GM23338 (cell line): ENCODE results near the gene ACSF3. TPM values are rescaled to one million over a fixed set of nuclear protein-coding genes. Genes with fewer than 3 reads are reported as not detected.

Source experiments
- ATAC-seq: fragments of 200-7000 bp; cut with Tn5 transposase; 3 replicates; pipeline ENCODE4 v1.9.1; 2020
- DNase-seq: peaks from one replicate; pipeline ENCODE4 v3.0.0-alpha.2; 2015; ENCODE audit warnings: low spot score
- H2AFZ ChIP-seq: fragments of 200-600 bp; sonication (generic); 2 replicates; pipeline ENCODE4 v1.8.0; 2016; ENCODE audit warnings: antibody characterized with exemption, mild to moderate bottlenecking, moderate library complexity
- H3F3A ChIP-seq: fragments of 200-600 bp; sonication (generic); replicated peaks from 2 replicates; pipeline ENCODE4 v1.8.0; 2017; ENCODE audit warnings: antibody characterized with exemption, mixed run types, low read depth
- H3K27ac ChIP-seq: fragments of 200-600 bp; sonication (generic); 2 replicates; pipeline ENCODE4 v1.6.1; 2016; ENCODE audit warnings: low read depth
- H3K27me3 ChIP-seq: fragments of 200-600 bp; sonication (generic); 2 replicates; pipeline ENCODE4 v1.8.0; 2016; ENCODE audit warnings: mild to moderate bottlenecking, mixed run types, moderate library complexity; ENCODE audit not compliant: insufficient read depth
- H3K36me3 ChIP-seq: fragments of 200-600 bp; sonication (generic); 2 replicates; pipeline ENCODE4 v1.8.0; 2016; ENCODE audit warnings: mild to moderate bottlenecking; ENCODE audit not compliant: insufficient read depth
- H3K4me1 ChIP-seq: fragments of 200-600 bp; sonication (generic); 2 replicates; pipeline ENCODE4 v1.8.0; 2016; ENCODE audit warnings: mild to moderate bottlenecking, moderate library complexity; ENCODE audit not compliant: insufficient read depth
- H3K4me2 ChIP-seq: fragments of 200-600 bp; sonication (generic); 2 replicates; pipeline ENCODE4 v1.7.1; 2017; ENCODE audit warnings: mixed run types
- H3K4me3 ChIP-seq: fragments of 200-600 bp; sonication (generic); 2 replicates; pipeline ENCODE4 v1.6.1; 2016; ENCODE audit warnings: mixed run types
- H3K79me2 ChIP-seq: fragments of 200-600 bp; sonication (generic); replicated peaks from 2 replicates; pipeline ENCODE4 v1.8.0; 2017; ENCODE audit warnings: mild to moderate bottlenecking; ENCODE audit not compliant: insufficient read depth
- H3K9me2 ChIP-seq: fragments of 200-600 bp; sonication (generic); 2 replicates; pipeline ENCODE4 v1.8.0; 2017; ENCODE audit not compliant: insufficient read depth
- H4K20me1 ChIP-seq: fragments of 200-600 bp; sonication (generic); replicated peaks from 2 replicates; pipeline ENCODE4 v1.8.0; 2017; ENCODE audit warnings: mild to moderate bottlenecking; ENCODE audit not compliant: insufficient read depth
- H3K27ac Mint-ChIP-seq: 2 replicates; pipeline ENCODE4 v1.8.0; 2020; ENCODE audit warnings: inconsistent platforms, mild to moderate bottlenecking, moderate library complexity, mixed read lengths
- H3K27me3 Mint-ChIP-seq: 3 replicates; pipeline ENCODE4 v1.8.0; 2022; ENCODE audit warnings: low read depth, mild to moderate bottlenecking, moderate library complexity, mixed read lengths, inconsistent platforms; ENCODE audit not compliant: insufficient read depth, poor library complexity
- H3K36me3 Mint-ChIP-seq: 3 replicates; pipeline ENCODE4 v1.8.0; 2021; ENCODE audit warnings: low read depth, mild to moderate bottlenecking, inconsistent platforms, moderate library complexity, mixed read lengths
- H3K4me1 Mint-ChIP-seq: 3 replicates; pipeline ENCODE4 v1.8.0; 2020; ENCODE audit warnings: mild to moderate bottlenecking, inconsistent platforms, mixed read lengths
- H3K4me3 Mint-ChIP-seq: 3 replicates; pipeline ENCODE4 v1.8.0; 2021; ENCODE audit warnings: moderate library complexity, mild to moderate bottlenecking, inconsistent platforms, mixed read lengths
- H3K9me3 Mint-ChIP-seq: 3 replicates; pipeline ENCODE4 v1.8.0; 2020; ENCODE audit warnings: moderate library complexity, mild to moderate bottlenecking, inconsistent platforms, mixed read lengths
- CREB1 ChIP-seq: fragments of 250-450 bp; sonication (Bioruptor Pico); IDR thresholded peaks from 2 replicates; pipeline ENCODE4 v1.5.0; 2020; ENCODE audit warnings: low read depth, mild to moderate bottlenecking, moderate library complexity
- EZH2phosphoT487 ChIP-seq: fragments of 200-600 bp; sonication (generic); IDR thresholded peaks from one replicate; pipeline ENCODE4 v1.8.1; 2018; ENCODE audit warnings: antibody characterized with exemption; ENCODE audit not compliant: unreplicated experiment
- JUNB ChIP-seq: IDR thresholded peaks from one replicate; pipeline ENCODE4 v1.6.1; 2016; ENCODE audit warnings: antibody characterized with exemption; ENCODE audit not compliant: unreplicated experiment
- POLR2AphosphoS5 ChIP-seq: IDR thresholded peaks from 2 replicates; pipeline ENCODE4 v1.6.1; 2016; ENCODE audit warnings: antibody characterized with exemption, low read depth
- ZNF331 ChIP-seq: fragments of 250-450 bp; sonication (Bioruptor Pico); IDR thresholded peaks from 2 replicates; pipeline ENCODE4 v1.5.0; 2020; ENCODE audit warnings: low read depth, mild to moderate bottlenecking, moderate library complexity
- polyA plus RNA-seq: library from polyadenylated mRNA; unstranded; fragments of >200 nt; fragmentation: Nextera tagmentation; extraction: Ambion mirVana; gene quantifications from 2 replicates; pipeline ENCODE4 v1.2.1, GENCODE V29; 2016
- total RNA-seq: library from RNA; depleted of rRNA; stranded (reverse); fragments of >200 nt; shearing (Covaris generic); gene quantifications from 2 replicates; pipeline ENCODE4 v1.2.3, GENCODE V29; 2014
- TF ChIP-seq, protein P1 (sequence below), 2 experiments: fragments of 200-600 bp in 1 of 2; sonication (generic) in 1 of 2; conservative IDR thresholded peaks; 2 replicates each; pipeline versions ENCODE4 v1.5.1 to v1.6.1; 2016 to 2017; ENCODE audit warnings: antibody characterized with exemption in 2 of 2, low read depth in 2 of 2, mild to moderate bottlenecking in 2 of 2, moderate library complexity in 1 of 2
- TF ChIP-seq, protein P2 (sequence below): fragments of 250-450 bp; sonication (Bioruptor Pico); IDR thresholded peaks from 2 replicates; pipeline ENCODE4 v1.5.0; 2020; ENCODE audit warnings: mild to moderate bottlenecking, moderate library complexity
- TF ChIP-seq, protein P3 (sequence below): IDR thresholded peaks from 2 replicates; pipeline ENCODE4 v1.6.1; 2016; ENCODE audit warnings: antibody characterized with exemption

ACSF3 gene
- total and polyA plus RNA-seq, 2 experiments from 2014 or later, result 12.8 to 23.1 TPM

DNA sequence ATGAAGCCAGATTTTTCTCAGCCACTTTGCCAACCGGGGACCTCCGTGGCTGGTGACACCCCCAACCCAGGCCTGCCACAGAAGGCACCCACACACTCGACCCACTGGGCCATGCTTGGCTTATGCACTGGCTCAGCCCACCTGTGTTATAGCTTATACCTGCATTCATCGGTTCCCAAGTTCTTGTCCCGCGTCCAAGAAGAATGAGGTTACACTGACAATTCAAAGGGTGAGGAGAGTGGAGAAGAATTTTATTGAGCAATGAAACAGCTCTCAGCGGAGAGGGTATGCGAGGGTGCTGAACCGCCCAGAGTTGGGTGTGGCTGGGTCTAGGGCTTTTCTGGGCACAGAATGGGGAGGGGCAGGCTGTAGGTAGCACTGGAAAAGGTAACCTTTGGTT lies 55.7 kb downstream of the ACSF3 start:
- peaks cover 7% of the 10 kb centered on the region for H3K27me3 Mint-ChIP-seq
- peaks cover 2% of the 10 kb centered on the region; the same call in 1 of the 3 replicates for H3K4me1 Mint-ChIP-seq
- no peak overlapping the region for H3K4me3 Mint-ChIP-seq
- no peak overlapping the region for H3K27ac Mint-ChIP-seq
- Histone ChIP-seq H3K27ac (no peak overlapping the region), H3F3A (no peaks in the 10 kb centered on the region), H3K4me1 (no peaks in the 10 kb centered on the region), H3K36me3 (peaks cover 5% of the 10 kb centered on the region; the same call in 1 of the 2 replicates), H3K27me3 (no peaks in the 10 kb centered on the region), H3K4me3 (no peak overlapping the region), H4K20me1 (no peaks in the 10 kb centered on the region), H3K79me2 (no peaks in the 10 kb centered on the region), H3K9me2 (no peaks in the 10 kb centered on the region; the same call in 1 of the 2 replicates), H3K4me2 (no peak overlapping the region), H2AFZ (no peak overlapping the region)
- H3K36me3 Mint-ChIP-seq, result peaks cover 66% of the 10 kb centered on the region
- H3K9me3 Mint-ChIP-seq, result peaks cover 37% of the 10 kb centered on the region
- peak; percentile 51 for DNase-seq
- ATAC-seq, result no peak
- TF ChIP-seq, protein P1, sequence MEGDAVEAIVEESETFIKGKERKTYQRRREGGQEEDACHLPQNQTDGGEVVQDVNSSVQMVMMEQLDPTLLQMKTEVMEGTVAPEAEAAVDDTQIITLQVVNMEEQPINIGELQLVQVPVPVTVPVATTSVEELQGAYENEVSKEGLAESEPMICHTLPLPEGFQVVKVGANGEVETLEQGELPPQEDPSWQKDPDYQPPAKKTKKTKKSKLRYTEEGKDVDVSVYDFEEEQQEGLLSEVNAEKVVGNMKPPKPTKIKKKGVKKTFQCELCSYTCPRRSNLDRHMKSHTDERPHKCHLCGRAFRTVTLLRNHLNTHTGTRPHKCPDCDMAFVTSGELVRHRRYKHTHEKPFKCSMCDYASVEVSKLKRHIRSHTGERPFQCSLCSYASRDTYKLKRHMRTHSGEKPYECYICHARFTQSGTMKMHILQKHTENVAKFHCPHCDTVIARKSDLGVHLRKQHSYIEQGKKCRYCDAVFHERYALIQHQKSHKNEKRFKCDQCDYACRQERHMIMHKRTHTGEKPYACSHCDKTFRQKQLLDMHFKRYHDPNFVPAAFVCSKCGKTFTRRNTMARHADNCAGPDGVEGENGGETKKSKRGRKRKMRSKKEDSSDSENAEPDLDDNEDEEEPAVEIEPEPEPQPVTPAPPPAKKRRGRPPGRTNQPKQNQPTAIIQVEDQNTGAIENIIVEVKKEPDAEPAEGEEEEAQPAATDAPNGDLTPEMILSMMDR (conservative IDR thresholded peaks at IDR 0.05; ENCODE audit: low read depth in 2 of 2), result no peak
- TF ChIP-seq ZNF331 (CRISPR knock-in tag) (no peak), EZH2phosphoT487 (no peak)

DNA sequence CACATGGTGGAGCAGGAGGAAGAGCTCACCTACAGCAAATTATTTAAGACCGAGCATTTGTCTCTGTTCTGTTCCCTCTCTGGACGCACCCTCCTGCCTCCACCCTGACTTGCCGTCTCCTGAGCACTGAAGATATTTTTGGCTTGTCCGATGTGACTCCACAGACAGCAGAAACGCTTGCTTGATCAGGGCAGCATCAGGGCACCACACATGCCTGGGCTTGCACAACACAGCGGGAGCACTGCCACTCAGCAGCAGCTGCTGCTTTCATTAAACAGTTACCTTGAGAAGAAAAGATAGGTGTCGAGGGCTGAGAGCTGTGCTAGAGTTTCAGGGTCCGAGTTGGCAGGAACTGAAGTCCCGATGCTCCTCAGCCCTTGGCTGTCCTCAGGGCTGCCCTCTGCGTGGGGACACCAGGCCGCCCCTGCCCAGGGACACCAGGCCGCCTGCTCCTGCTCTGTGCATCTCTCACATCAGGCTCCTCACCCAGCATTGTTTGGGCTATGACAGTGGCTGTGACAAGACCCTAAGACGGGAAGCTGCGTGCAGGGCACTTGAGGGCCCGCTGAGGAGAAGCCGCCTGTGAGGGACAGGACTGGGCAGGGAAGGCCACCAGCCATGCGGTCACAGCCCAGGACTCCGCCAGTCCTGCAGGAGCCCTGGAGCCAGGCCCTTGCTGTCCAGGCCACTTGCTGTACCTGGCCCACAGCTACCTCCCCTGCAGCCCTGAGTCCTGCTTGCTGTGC lies 56.6 kb downstream of the ACSF3 start:
- Mint-ChIP-seq H3K27me3 (peaks cover 14% of the 10 kb centered on the region), H3K4me3 (no peak overlapping the region), H3K36me3 (peaks cover 66% of the 10 kb centered on the region), H3K27ac (no peak overlapping the region), H3K4me1 (peaks cover 2% of the 10 kb centered on the region; the same call in 1 of the 3 replicates), H3K9me3 (peaks cover 37% of the 10 kb centered on the region)
- ATAC-seq, result no peak
- H3K4me3 ChIP-seq, result no peak overlapping the region
- no peaks in the 10 kb centered on the region; the same call in 1 of the 2 replicates for H3K9me2 ChIP-seq
- H3K4me2 ChIP-seq, result no peak overlapping the region
- H3K4me1 ChIP-seq, result no peaks in the 10 kb centered on the region
- no peaks in the 10 kb centered on the region for H3F3A ChIP-seq
- H3K27ac ChIP-seq, result no peak overlapping the region
- peaks cover 5% of the 10 kb centered on the region; the same call in 1 of the 2 replicates for H3K36me3 ChIP-seq
- no peak for DNase-seq
- H2AFZ ChIP-seq, result no peak overlapping the region
- no peaks in the 10 kb centered on the region for H3K79me2 ChIP-seq
- H3K27me3 ChIP-seq, result no peaks in the 10 kb centered on the region
- H4K20me1 ChIP-seq, result no peaks in the 10 kb centered on the region
- TF ChIP-seq CREB1 (CRISPR knock-in tag) (no peak), ZNF331 (CRISPR knock-in tag) (no peak), JUNB (no peak), EZH2phosphoT487 (no peak), POLR2AphosphoS5 (no peak)
- TF ChIP-seq, protein P2, sequence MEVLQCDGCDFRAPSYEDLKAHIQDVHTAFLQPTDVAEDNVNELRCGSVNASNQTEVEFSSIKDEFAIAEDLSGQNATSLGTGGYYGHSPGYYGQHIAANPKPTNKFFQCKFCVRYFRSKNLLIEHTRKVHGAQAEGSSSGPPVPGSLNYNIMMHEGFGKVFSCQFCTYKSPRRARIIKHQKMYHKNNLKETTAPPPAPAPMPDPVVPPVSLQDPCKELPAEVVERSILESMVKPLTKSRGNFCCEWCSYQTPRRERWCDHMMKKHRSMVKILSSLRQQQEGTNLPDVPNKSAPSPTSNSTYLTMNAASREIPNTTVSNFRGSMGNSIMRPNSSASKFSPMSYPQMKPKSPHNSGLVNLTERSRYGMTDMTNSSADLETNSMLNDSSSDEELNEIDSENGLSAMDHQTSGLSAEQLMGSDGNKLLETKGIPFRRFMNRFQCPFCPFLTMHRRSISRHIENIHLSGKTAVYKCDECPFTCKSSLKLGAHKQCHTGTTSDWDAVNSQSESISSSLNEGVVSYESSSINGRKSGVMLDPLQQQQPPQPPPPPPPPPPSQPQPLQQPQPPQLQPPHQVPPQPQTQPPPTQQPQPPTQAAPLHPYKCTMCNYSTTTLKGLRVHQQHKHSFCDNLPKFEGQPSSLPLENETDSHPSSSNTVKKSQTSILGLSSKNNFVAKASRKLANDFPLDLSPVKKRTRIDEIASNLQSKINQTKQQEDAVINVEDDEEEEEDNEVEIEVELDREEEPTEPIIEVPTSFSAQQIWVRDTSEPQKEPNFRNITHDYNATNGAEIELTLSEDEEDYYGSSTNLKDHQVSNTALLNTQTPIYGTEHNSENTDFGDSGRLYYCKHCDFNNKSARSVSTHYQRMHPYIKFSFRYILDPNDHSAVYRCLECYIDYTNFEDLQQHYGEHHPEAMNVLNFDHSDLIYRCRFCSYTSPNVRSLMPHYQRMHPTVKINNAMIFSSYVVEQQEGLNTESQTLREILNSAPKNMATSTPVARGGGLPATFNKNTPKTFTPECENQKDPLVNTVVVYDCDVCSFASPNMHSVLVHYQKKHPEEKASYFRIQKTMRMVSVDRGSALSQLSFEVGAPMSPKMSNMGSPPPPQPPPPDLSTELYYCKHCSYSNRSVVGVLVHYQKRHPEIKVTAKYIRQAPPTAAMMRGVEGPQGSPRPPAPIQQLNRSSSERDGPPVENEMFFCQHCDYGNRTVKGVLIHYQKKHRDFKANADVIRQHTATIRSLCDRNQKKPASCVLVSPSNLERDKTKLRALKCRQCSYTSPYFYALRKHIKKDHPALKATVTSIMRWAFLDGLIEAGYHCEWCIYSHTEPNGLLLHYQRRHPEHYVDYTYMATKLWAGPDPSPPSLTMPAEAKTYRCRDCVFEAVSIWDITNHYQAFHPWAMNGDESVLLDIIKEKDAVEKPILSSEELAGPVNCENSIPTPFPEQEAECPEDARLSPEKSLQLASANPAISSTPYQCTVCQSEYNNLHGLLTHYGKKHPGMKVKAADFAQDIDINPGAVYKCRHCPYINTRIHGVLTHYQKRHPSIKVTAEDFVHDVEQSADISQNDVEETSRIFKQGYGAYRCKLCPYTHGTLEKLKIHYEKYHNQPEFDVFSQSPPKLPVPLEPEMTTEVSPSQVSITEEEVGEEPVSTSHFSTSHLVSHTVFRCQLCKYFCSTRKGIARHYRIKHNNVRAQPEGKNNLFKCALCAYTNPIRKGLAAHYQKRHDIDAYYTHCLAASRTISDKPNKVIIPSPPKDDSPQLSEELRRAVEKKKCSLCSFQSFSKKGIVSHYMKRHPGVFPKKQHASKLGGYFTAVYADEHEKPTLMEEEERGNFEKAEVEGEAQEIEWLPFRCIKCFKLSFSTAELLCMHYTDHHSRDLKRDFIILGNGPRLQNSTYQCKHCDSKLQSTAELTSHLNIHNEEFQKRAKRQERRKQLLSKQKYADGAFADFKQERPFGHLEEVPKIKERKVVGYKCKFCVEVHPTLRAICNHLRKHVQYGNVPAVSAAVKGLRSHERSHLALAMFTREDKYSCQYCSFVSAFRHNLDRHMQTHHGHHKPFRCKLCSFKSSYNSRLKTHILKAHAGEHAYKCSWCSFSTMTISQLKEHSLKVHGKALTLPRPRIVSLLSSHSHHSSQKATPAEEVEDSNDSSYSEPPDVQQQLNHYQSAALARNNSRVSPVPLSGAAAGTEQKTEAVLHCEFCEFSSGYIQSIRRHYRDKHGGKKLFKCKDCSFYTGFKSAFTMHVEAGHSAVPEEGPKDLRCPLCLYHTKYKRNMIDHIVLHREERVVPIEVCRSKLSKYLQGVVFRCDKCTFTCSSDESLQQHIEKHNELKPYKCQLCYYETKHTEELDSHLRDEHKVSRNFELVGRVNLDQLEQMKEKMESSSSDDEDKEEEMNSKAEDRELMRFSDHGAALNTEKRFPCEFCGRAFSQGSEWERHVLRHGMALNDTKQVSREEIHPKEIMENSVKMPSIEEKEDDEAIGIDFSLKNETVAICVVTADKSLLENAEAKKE (CRISPR knock-in tag), result no peak
- TF ChIP-seq, protein P1 (conservative IDR thresholded peaks at IDR 0.05; ENCODE audit: low read depth in 2 of 2), result no peak
- TF ChIP-seq, protein P3, sequence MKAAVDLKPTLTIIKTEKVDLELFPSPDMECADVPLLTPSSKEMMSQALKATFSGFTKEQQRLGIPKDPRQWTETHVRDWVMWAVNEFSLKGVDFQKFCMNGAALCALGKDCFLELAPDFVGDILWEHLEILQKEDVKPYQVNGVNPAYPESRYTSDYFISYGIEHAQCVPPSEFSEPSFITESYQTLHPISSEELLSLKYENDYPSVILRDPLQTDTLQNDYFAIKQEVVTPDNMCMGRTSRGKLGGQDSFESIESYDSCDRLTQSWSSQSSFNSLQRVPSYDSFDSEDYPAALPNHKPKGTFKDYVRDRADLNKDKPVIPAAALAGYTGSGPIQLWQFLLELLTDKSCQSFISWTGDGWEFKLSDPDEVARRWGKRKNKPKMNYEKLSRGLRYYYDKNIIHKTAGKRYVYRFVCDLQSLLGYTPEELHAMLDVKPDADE, result no peak
